Lower leg skin (tissue), 3 donors: ENCODE data around the gene CHRNG.

Experiments used
- POLR2A ChIP-seq, 2 donors: fragments of 450-650 bp; IDR thresholded peaks; one replicate each; pipeline ENCODE4 v1.6.1; 2016 to 2017; ENCODE audit warnings: antibody characterized with exemption in 2 of 2, mild to moderate bottlenecking in 1 of 2, moderate library complexity in 1 of 2
- TF ChIP-seq, protein P1 (sequence below), 3 donors: fragments of 450-650 bp; IDR thresholded peaks; one replicate each; pipeline ENCODE4 v1.5.1; 2016; ENCODE audit warnings: antibody characterized with exemption in 3 of 3, mild to moderate bottlenecking in 3 of 3, moderate library complexity in 2 of 3

DNA sequence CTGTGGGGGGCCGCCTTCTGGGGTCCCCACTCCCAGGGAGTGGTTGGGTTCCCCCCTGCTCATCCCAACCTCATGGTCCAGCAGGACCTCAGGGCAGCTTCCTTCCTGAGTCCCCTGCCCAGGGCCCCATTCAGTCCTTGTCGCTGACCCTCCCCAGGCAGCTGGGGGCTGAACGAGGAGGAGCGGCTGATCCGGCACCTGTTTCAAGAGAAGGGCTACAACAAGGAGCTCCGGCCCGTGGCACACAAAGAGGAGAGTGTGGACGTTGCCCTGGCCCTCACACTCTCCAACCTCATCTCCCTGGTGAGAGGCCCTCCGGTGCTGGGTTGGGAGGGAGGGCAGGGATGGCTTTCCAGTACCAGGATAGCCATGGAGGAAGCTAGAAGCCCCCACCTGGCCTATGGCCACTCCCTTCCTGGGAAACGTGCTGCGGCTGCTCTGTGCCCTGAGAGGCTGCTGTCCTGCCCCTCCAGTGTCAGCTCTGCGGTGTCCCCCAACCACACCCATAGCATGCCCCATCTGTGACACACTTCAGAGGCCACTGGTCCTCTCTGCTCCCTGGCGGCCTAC, 13.0 kb upstream of the CHRNG start:
- TF ChIP-seq, protein P1, sequence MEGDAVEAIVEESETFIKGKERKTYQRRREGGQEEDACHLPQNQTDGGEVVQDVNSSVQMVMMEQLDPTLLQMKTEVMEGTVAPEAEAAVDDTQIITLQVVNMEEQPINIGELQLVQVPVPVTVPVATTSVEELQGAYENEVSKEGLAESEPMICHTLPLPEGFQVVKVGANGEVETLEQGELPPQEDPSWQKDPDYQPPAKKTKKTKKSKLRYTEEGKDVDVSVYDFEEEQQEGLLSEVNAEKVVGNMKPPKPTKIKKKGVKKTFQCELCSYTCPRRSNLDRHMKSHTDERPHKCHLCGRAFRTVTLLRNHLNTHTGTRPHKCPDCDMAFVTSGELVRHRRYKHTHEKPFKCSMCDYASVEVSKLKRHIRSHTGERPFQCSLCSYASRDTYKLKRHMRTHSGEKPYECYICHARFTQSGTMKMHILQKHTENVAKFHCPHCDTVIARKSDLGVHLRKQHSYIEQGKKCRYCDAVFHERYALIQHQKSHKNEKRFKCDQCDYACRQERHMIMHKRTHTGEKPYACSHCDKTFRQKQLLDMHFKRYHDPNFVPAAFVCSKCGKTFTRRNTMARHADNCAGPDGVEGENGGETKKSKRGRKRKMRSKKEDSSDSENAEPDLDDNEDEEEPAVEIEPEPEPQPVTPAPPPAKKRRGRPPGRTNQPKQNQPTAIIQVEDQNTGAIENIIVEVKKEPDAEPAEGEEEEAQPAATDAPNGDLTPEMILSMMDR (IDR thresholded peaks at IDR 0.05), result no peak
- TF ChIP-seq POLR2A (IDR thresholded peaks at IDR 0.05), result no peak
